CD4-positive, alpha-beta T cell (primary cell): ENCODE results near the gene VAV2. TPM values are rescaled to one million over a fixed set of nuclear protein-coding genes. Genes with fewer than 3 reads are reported as not detected.

Experiments
- ATAC-seq: fragments of 200-7000 bp; cut with Tn5 transposase; one replicate; pipeline ENCODE4 v1.10.0; 2022; ENCODE audit warnings: mild to moderate bottlenecking; ENCODE audit not compliant: poor library complexity
- CTCF ChIA-PET: fragments of 350-600 bp; sonication (Branson Sonifier 250); formaldehyde crosslinking; loops from one replicate; lab custom pipeline; 2021; ENCODE audit warnings: antibody characterized with exemption, inconsistent platforms; lab: Charles Lee
- POLR2A ChIA-PET: fragments of 350-600 bp; sonication (Branson Sonifier 250); formaldehyde crosslinking; loops from one replicate; lab custom pipeline; 2021; ENCODE audit warnings: antibody characterized with exemption, inconsistent platforms; lab: Charles Lee
- DNase-seq, 14 experiments: peaks; one replicate each; pipeline ENCODE4 v3.0.0-alpha.2; 2013 to 2020; ENCODE audit warnings: mixed read lengths in 2 of 14
- H3K27ac ChIP-seq, 2 donors: one replicate each; pipeline versions ENCODE4 v1.5.1 to v1.7.0; 2013; ENCODE audit warnings: low read length in 2 of 2, low read depth in 1 of 2, mild to moderate bottlenecking in 1 of 2
- H3K27me3 ChIP-seq, 2 experiments: 1 replicate in 1 of 2; 2 replicates in 1 of 2; pipeline versions ENCODE4 v1.6.1 to v1.7.0; 2013; ENCODE audit warnings: low read length in 2 of 2, control low read depth in 1 of 2, mild to moderate bottlenecking in 1 of 2, moderate library complexity in 1 of 2; ENCODE audit not compliant: insufficient read depth in 2 of 2, control insufficient read depth in 1 of 2
- H3K36me3 ChIP-seq: one replicate; pipeline ENCODE4 v1.6.1; 2013; ENCODE audit warnings: low read length, control low read depth; ENCODE audit not compliant: insufficient read depth
- H3K4me1 ChIP-seq: one replicate; pipeline ENCODE4 v1.6.1; 2013; ENCODE audit warnings: low read length, control low read depth; ENCODE audit not compliant: insufficient read depth
- H3K4me3 ChIP-seq: one replicate; pipeline ENCODE4 v1.5.1; 2013; ENCODE audit warnings: mild to moderate bottlenecking, low read length, moderate library complexity
- H3K9me3 ChIP-seq, 2 experiments: 1 replicate in 1 of 2; 2 replicates in 1 of 2; pipeline versions ENCODE4 v1.6.1 to v1.7.0; 2013; ENCODE audit warnings: low read length in 2 of 2, mild to moderate bottlenecking in 2 of 2, control low read depth in 1 of 2, moderate library complexity in 1 of 2; ENCODE audit not compliant: control insufficient read depth in 1 of 2, insufficient read depth in 1 of 2
- H3K27ac Mint-ChIP-seq: one replicate; pipeline ENCODE4 v1.8.0; 2020; ENCODE audit warnings: mixed read lengths
- H3K27me3 Mint-ChIP-seq: one replicate; pipeline ENCODE4 v1.8.0; 2021; ENCODE audit warnings: mixed read lengths
- H3K36me3 Mint-ChIP-seq: one replicate; pipeline ENCODE4 v1.8.0; 2021; ENCODE audit warnings: low read depth, mixed read lengths
- H3K4me1 Mint-ChIP-seq: one replicate; pipeline ENCODE4 v1.8.0; 2021; ENCODE audit warnings: low read depth, mixed read lengths
- H3K4me3 Mint-ChIP-seq: one replicate; pipeline ENCODE4 v1.8.0; 2020; ENCODE audit warnings: mild to moderate bottlenecking, mixed read lengths
- H3K9me3 Mint-ChIP-seq: one replicate; pipeline ENCODE4 v1.8.0; 2020; ENCODE audit warnings: mixed read lengths
- CTCF ChIP-seq: fragments of 200-600 bp; IDR thresholded peaks from one replicate; pipeline ENCODE4 v1.8.0; 2022; ENCODE audit warnings: antibody characterized with exemption, mild to moderate bottlenecking
- intact Hi-C, 2 experiments: fragments of 100-400 bp; cut with DNase I in 1 of 2; cut with micrococcal nuclease in 1 of 2; formaldehyde crosslinking; loops; one replicate each; pipeline versions ENCODE4 v1.15.1 to v1.9.0; 2023 to 2025; cut with DNase I, micrococcal nuclease
- total RNA-seq, 174 experiments: library from RNA in 2 of 174; stranded (reverse) in 2 of 174; gene quantifications; one replicate each; pipeline ENCODE4 v1.2.3 and lab custom pipeline; 2021 to 2026

Gene VAV2
- total RNA-seq, 2 experiments from 2014 or later: 1.6 to 1.7 TPM

- CTCF ChIA-PET: no interaction called here
- TF ChIP-seq CTCF: no peak
- ATAC-seq (no peak), DNase-seq (no peak)
- no peaks in the 10 kb centered on the region for H3K27me3 ChIP-seq
- Mint-ChIP-seq H3K4me1 (no peaks in the 10 kb centered on the region), H3K9me3 (no peaks in the 10 kb centered on the region), H3K36me3 (no peaks in the 10 kb centered on the region), H3K27me3 (no peaks in the 10 kb centered on the region), H3K4me3 (no peak overlapping the region), H3K27ac (no peak overlapping the region)
- POLR2A ChIA-PET: no interaction called here
- no peak overlapping the region for H3K27ac ChIP-seq
- no peaks in the 10 kb centered on the region for H3K36me3 ChIP-seq
- no peak overlapping the region for H3K4me3 ChIP-seq
- no peaks in the 10 kb centered on the region for H3K4me1 ChIP-seq
- H3K9me3 ChIP-seq: no peaks in the 10 kb centered on the region
- intact Hi-C loops: no loop called here
Observed at GRCh38 chr9:133895335-133895734, 96.8 kb downstream of the VAV2 start.

GRCh38 chr9:133894377-133895321 is 97.5 kb downstream of the VAV2 start:
- Mint-ChIP-seq H3K4me3 (no peak overlapping the region), H3K36me3 (no peaks in the 10 kb centered on the region), H3K27ac (no peak overlapping the region), H3K27me3 (no peaks in the 10 kb centered on the region), H3K4me1 (no peaks in the 10 kb centered on the region), H3K9me3 (no peaks in the 10 kb centered on the region)
- H3K4me1 ChIP-seq: no peaks in the 10 kb centered on the region
- H3K36me3 ChIP-seq: no peaks in the 10 kb centered on the region
- intact Hi-C loops: no loop called here
- DNase-seq: no peak
- H3K27ac ChIP-seq: no peak overlapping the region
- no peak overlapping the region for H3K4me3 ChIP-seq
- no peak for ATAC-seq
- TF ChIP-seq CTCF: no peak
- no peaks in the 10 kb centered on the region for H3K9me3 ChIP-seq
- no peaks in the 10 kb centered on the region for H3K27me3 ChIP-seq
- ChIA-PET CTCF (no interaction called here), POLR2A (no interaction called here)

GRCh38 chr9:133893191-133893994 is 98.7 kb downstream of the VAV2 start:
- no peaks in the 10 kb centered on the region for H3K4me1 Mint-ChIP-seq
- H3K4me1 ChIP-seq: no peaks in the 10 kb centered on the region
- H3K36me3 ChIP-seq: no peaks in the 10 kb centered on the region
- H3K27me3 ChIP-seq: no peaks in the 10 kb centered on the region
- H3K27ac Mint-ChIP-seq: no peak overlapping the region
- H3K4me3 ChIP-seq: no peak overlapping the region
- no peaks in the 10 kb centered on the region for H3K9me3 ChIP-seq
- no peak overlapping the region for H3K4me3 Mint-ChIP-seq
- ChIA-PET CTCF (no interaction called here), POLR2A (no interaction called here)
- H3K27ac ChIP-seq: no peak overlapping the region
- DNase-seq (no peak), ATAC-seq (no peak)
- H3K36me3 Mint-ChIP-seq: no peaks in the 10 kb centered on the region
- intact Hi-C loops: no loop called here
- H3K27me3 Mint-ChIP-seq: no peaks in the 10 kb centered on the region
- no peak for TF ChIP-seq CTCF
- no peaks in the 10 kb centered on the region for H3K9me3 Mint-ChIP-seq
